HG03060 (cell line): Measurements from ENCODE around the gene OR7C1.
"Not testable (repeated sequence)": the region's sequence is repeated elsewhere in the genome, so short reads cannot be mapped to it uniquely, and the experiment has no call there.

Source experiments
- ATAC-seq: cut with Tn5 transposase; IDR thresholded peaks from one replicate; pipeline ENCODE4 v1.9.1; 2021; ENCODE audit warnings: low read depth, moderate number of reproducible peaks; ENCODE audit not compliant: unreplicated experiment

OR7C1 gene

GRCh38 chr19:14835011-14835410 is at the start of gene OR7C1, which contains the start of gene OR7A5:
OR7C1 (minus strand) TSS chr19:14835185; CDS start chr19:14800136, 35,049 bp downstream.
OR7A5 (minus strand) TSS chr19:14835185; CDS start chr19:14828241, 6,944 bp downstream.
- no peak for ATAC-seq

- ATAC-seq, result no peak
Observed at GRCh38 chr19:14871619-14872230, 36.7 kb upstream of the OR7C1 start.

GRCh38 chr19:14868497-14868896 is 33.5 kb upstream of the OR7C1 start:
- no peak for ATAC-seq

GRCh38 chr19:14848822-14849221 is 13.8 kb upstream of the OR7C1 start, which contains the start of gene OR7A10:
OR7A10 (minus strand) TSS chr19:14848922; CDS start chr19:14841877, 7,045 bp downstream.
- ATAC-seq, result no peak

- ATAC-seq, result no peak
Observed at GRCh38 chr19:14843578-14843977, 8.6 kb upstream of the OR7C1 start.

GRCh38 chr19:14843169-14843568 is 8.2 kb upstream of the OR7C1 start:
- no peak for ATAC-seq

- ATAC-seq, result no peak
Observed at GRCh38 chr19:14840206-14840605, 5.2 kb upstream of the OR7C1 start.

GRCh38 chr19:14837391-14837790 is 2.4 kb upstream of the OR7C1 start:
- no peak for ATAC-seq

- no peak for ATAC-seq
Observed at GRCh38 chr19:14830702-14831101, 4.3 kb downstream of the OR7C1 start.

GRCh38 chr19:14826006-14826405 is 9.0 kb downstream of the OR7C1 start:
- no peak for ATAC-seq

- no peak for ATAC-seq
Observed at GRCh38 chr19:14821937-14822336, 13.0 kb downstream of the OR7C1 start.

GRCh38 chr19:14818588-14818987 is 16.4 kb downstream of the OR7C1 start:
- no peak for ATAC-seq

- ATAC-seq, result no peak
Observed at GRCh38 chr19:14817052-14817451, 17.9 kb downstream of the OR7C1 start.

- no peak for ATAC-seq
Observed at GRCh38 chr19:14814982-14815652, 19.9 kb downstream of the OR7C1 start.

- ATAC-seq, result no peak
Observed at GRCh38 chr19:14809272-14810057, 25.5 kb downstream of the OR7C1 start.

- ATAC-seq, result no peak
Observed at GRCh38 chr19:14804765-14805164, 30.2 kb downstream of the OR7C1 start.

- no peak for ATAC-seq
Observed at GRCh38 chr19:14798760-14799159, 36.2 kb downstream of the OR7C1 start.

GRCh38 chr19:14796021-14796420 is 39.0 kb downstream of the OR7C1 start:
- ATAC-seq, result no peak

GRCh38 chr19:14795078-14795721 is 39.8 kb downstream of the OR7C1 start:
- no peak for ATAC-seq

- not testable (repeated sequence) for ATAC-seq
Observed at GRCh38 chr19:14792250-14792649, 42.7 kb downstream of the OR7C1 start.

GRCh38 chr19:14786421-14786851 is 48.5 kb downstream of the OR7C1 start:
- no peak for ATAC-seq
